HEK293 (cell line): ENCODE results near the gene COL15A1.

Experiments
- CTCF ChIA-PET: fragments of 350-600 bp; formaldehyde crosslinking; extraction: SDS; loops from one replicate; lab custom pipeline; 2021; ENCODE audit warnings: antibody characterized with exemption; lab: Yijun Ruan, JAX
- POLR2A ChIA-PET: fragments of 300-600 bp; formaldehyde crosslinking; extraction: SDS; loops from one replicate; lab custom pipeline; 2020; ENCODE audit warnings: antibody characterized with exemption, inconsistent platforms; lab: Yijun Ruan, JAX
- H3K27ac ChIP-seq: fragments of 200-500 bp; sonication (Bioruptor generic); 2 replicates; pipeline ENCODE4 v1.5.1; 2014; ENCODE audit warnings: low read depth, low read length, control low read depth, inconsistent platforms; ENCODE audit errors: extremely low read depth
- H3K36me3 ChIP-seq, 2 experiments: fragments of 200-500 bp in 1 of 2; sonication (Bioruptor generic) in 1 of 2; 1 replicate in 1 of 2; 2 replicates in 1 of 2; pipeline ENCODE4 v1.5.1; 2014 to 2017; ENCODE audit warnings: inconsistent platforms in 2 of 2, low read length in 2 of 2; ENCODE audit not compliant: control insufficient read depth in 2 of 2, insufficient read depth in 1 of 2
- H3K4me1 ChIP-seq: fragments of 200-500 bp; sonication (Bioruptor generic); 2 replicates; pipeline ENCODE4 v1.5.1; 2014; ENCODE audit warnings: mild to moderate bottlenecking, low read length, inconsistent platforms; ENCODE audit not compliant: control insufficient read depth, insufficient read depth
- H3K4me3 ChIP-seq: 2 replicates; pipeline ENCODE4 v1.5.1; 2011; ENCODE audit warnings: low read depth, mild to moderate bottlenecking, control low read depth, low read length, moderate library complexity
- H3K9me3 ChIP-seq: fragments of 200-500 bp; sonication (Bioruptor generic); 2 replicates; pipeline ENCODE4 v1.5.1; 2014; ENCODE audit warnings: low read depth, low read length, inconsistent platforms; ENCODE audit not compliant: control insufficient read depth, insufficient read depth
- ELK4 ChIP-seq: IDR thresholded peaks from 2 replicates; pipeline ENCODE4 v1.6.1; 2011; ENCODE audit warnings: mild to moderate bottlenecking, low read depth, low read length, borderline replicate concordance
- KLF16 ChIP-seq: fragments of 450-650 bp; formaldehyde crosslinking; IDR thresholded peaks from 2 replicates; pipeline ENCODE4 v1.5.1; 2017; ENCODE audit warnings: missing biosample characterization, missing genetic modification characterization
- PRDM1 ChIP-seq: fragments of 450-650 bp; formaldehyde crosslinking; IDR thresholded peaks from 2 replicates; pipeline ENCODE4; 2016; ENCODE audit warnings: missing biosample characterization, missing genetic modification characterization
- SP2 ChIP-seq: fragments of 450-650 bp; formaldehyde crosslinking; IDR thresholded peaks from 2 replicates; pipeline ENCODE4 v1.5.1; 2016; ENCODE audit warnings: missing biosample characterization, missing genetic modification characterization
- ZBTB21 ChIP-seq: fragments of 450-650 bp; formaldehyde crosslinking; IDR thresholded peaks from 2 replicates; pipeline ENCODE4 v1.5.1; 2017; ENCODE audit warnings: missing biosample characterization, missing genetic modification characterization
- ZFP69B ChIP-seq: fragments of 450-650 bp; formaldehyde crosslinking; IDR thresholded peaks from 2 replicates; pipeline ENCODE4 v1.5.1; 2016; ENCODE audit warnings: missing biosample characterization, missing genetic modification characterization
- ZNF169 ChIP-seq: fragments of 450-650 bp; formaldehyde crosslinking; IDR thresholded peaks from 2 replicates; pipeline ENCODE4 v1.5.1; 2016; ENCODE audit warnings: missing biosample characterization, missing genetic modification characterization
- ZNF174 ChIP-seq: fragments of 450-650 bp; formaldehyde crosslinking; IDR thresholded peaks from 2 replicates; pipeline ENCODE4 v1.5.0; 2017; ENCODE audit warnings: missing biosample characterization, mild to moderate bottlenecking, missing genetic modification characterization
- ZNF18 ChIP-seq: fragments of 450-650 bp; formaldehyde crosslinking; IDR thresholded peaks from 2 replicates; pipeline ENCODE4 v1.5.1; 2016; ENCODE audit warnings: missing biosample characterization, missing genetic modification characterization
- ZNF292 ChIP-seq: fragments of 450-650 bp; formaldehyde crosslinking; IDR thresholded peaks from 2 replicates; pipeline ENCODE4 v1.5.1; 2016; ENCODE audit warnings: low read depth, missing biosample characterization, missing genetic modification characterization, borderline replicate concordance
- ZNF37A ChIP-seq: fragments of 450-650 bp; IDR thresholded peaks from 2 replicates; pipeline ENCODE4 v1.5.1; 2018; ENCODE audit warnings: missing biosample characterization, missing genetic modification characterization
- ZNF404 ChIP-seq: fragments of 450-650 bp; formaldehyde crosslinking; IDR thresholded peaks from 2 replicates; pipeline ENCODE4 v1.5.1; 2017; ENCODE audit warnings: missing biosample characterization, missing genetic modification characterization
- ZNF473 ChIP-seq: fragments of 450-650 bp; formaldehyde crosslinking; IDR thresholded peaks from 2 replicates; pipeline ENCODE4 v1.5.1; 2017; ENCODE audit warnings: missing biosample characterization, missing genetic modification characterization
- ZNF518A ChIP-seq: fragments of 450-650 bp; formaldehyde crosslinking; conservative IDR thresholded peaks from 2 replicates; pipeline ENCODE4 v1.5.1; 2016; ENCODE audit warnings: low read depth, missing biosample characterization, missing genetic modification characterization
- ZNF529 ChIP-seq: fragments of 450-650 bp; formaldehyde crosslinking; IDR thresholded peaks from 2 replicates; pipeline ENCODE4 v1.5.1; 2017; ENCODE audit warnings: missing genetic modification characterization, missing biosample characterization; ENCODE audit not compliant: insufficient replicate concordance
- ZNF544 ChIP-seq: fragments of 450-650 bp; formaldehyde crosslinking; IDR thresholded peaks from 2 replicates; pipeline ENCODE4 v1.5.0; 2017; ENCODE audit warnings: missing biosample characterization, missing genetic modification characterization
- ZNF626 ChIP-seq: fragments of 450-650 bp; sonication (Bioruptor Pico); formaldehyde crosslinking; IDR thresholded peaks from 2 replicates; pipeline ENCODE4 v1.5.1; 2018; ENCODE audit warnings: missing biosample characterization, missing genetic modification characterization, inconsistent platforms
- ZNF639 ChIP-seq: fragments of 450-650 bp; formaldehyde crosslinking; IDR thresholded peaks from 2 replicates; pipeline ENCODE4 v1.5.1; 2016; ENCODE audit warnings: missing biosample characterization, missing genetic modification characterization
- ZNF654 ChIP-seq: fragments of 450-650 bp; formaldehyde crosslinking; IDR thresholded peaks from 2 replicates; pipeline ENCODE4 v1.5.1; 2016; ENCODE audit warnings: low read depth, missing biosample characterization, missing genetic modification characterization
- ZNF677 ChIP-seq: fragments of 450-650 bp; IDR thresholded peaks from 2 replicates; pipeline ENCODE4 v1.5.0; 2018; ENCODE audit warnings: missing biosample characterization, mild to moderate bottlenecking, missing genetic modification characterization, moderate library complexity
- ZNF704 ChIP-seq: fragments of 450-650 bp; formaldehyde crosslinking; IDR thresholded peaks from 2 replicates; pipeline ENCODE4 v1.5.1; 2016; ENCODE audit warnings: missing biosample characterization, missing genetic modification characterization
- ZSCAN5A ChIP-seq: fragments of 450-650 bp; formaldehyde crosslinking; IDR thresholded peaks from 2 replicates; pipeline ENCODE4 v1.5.1; 2016; ENCODE audit warnings: missing biosample characterization, missing genetic modification characterization

The COL15A1 gene

GRCh38 chr9:99026271-99026955 is 82.7 kb downstream of the COL15A1 start:
- Histone ChIP-seq H3K36me3 (no peaks in the 10 kb centered on the region), H3K9me3 (no peaks in the 10 kb centered on the region), H3K4me3 (no peak overlapping the region), H3K4me1 (no peaks in the 10 kb centered on the region), H3K27ac (no peak overlapping the region)
- ChIA-PET POLR2A (no interaction called here), CTCF (interaction anchor here (0.6 kb wide), 1 partner anchor 17 kb away, joined by 4 read pairs; no protein-coding TSS in a partner anchor)
- TF ChIP-seq ZNF529 (tag by site-specific recombination) (no peak), ZNF518A (tag by site-specific recombination) (no peak), ZFP69B (tag by site-specific recombination) (no peak)

- Histone ChIP-seq H3K9me3 (no peaks in the 10 kb centered on the region), H3K27ac (no peak overlapping the region), H3K36me3 (no peaks in the 10 kb centered on the region), H3K4me3 (no peak overlapping the region), H3K4me1 (no peaks in the 10 kb centered on the region)
- POLR2A ChIA-PET: no interaction called here
- CTCF ChIA-PET: interaction anchor here (0.5 to 1.3 kb wide), 3 partner anchors 17 to 75 kb away, joined by 3 to 4 read pairs (median 3); no protein-coding TSS in a partner anchor
- TF ChIP-seq SP2 (tag by site-specific recombination): no peak
- TF ChIP-seq ZNF169 (tag by site-specific recombination): no peak
- no peak for TF ChIP-seq ZNF626
- no peak for TF ChIP-seq ZNF704
- no peak for TF ChIP-seq ZNF473 (tag by site-specific recombination)
- no peak for TF ChIP-seq ZSCAN5A (tag by site-specific recombination)
- no peak for TF ChIP-seq ZNF639 (tag by site-specific recombination)
- TF ChIP-seq ZNF292 (tag by site-specific recombination): no peak
- TF ChIP-seq ZNF37A (tag by site-specific recombination): no peak
- no peak for TF ChIP-seq ZBTB21 (tag by site-specific recombination)
- no peak for TF ChIP-seq KLF16
- no peak for TF ChIP-seq PRDM1 (tag by site-specific recombination)
- TF ChIP-seq ZNF544 (tag by site-specific recombination): no peak
- no peak for TF ChIP-seq ZNF677 (tag by site-specific recombination)
- TF ChIP-seq ZNF654: no peak
- no peak for TF ChIP-seq ELK4
- no peak for TF ChIP-seq ZNF174 (tag by site-specific recombination)
- TF ChIP-seq ZNF404 (tag by site-specific recombination): no peak
- no peak for TF ChIP-seq ZNF18 (tag by site-specific recombination)
- TF ChIP-seq, all 188 proteins: peak for 0
These were observed 83.2 kb downstream of the COL15A1 start for GRCh38 chr9:99026956-99027298.
